Esophagus squamous epithelium (tissue), 4 donors: Measurements from ENCODE around the gene ASB18.

ENCODE experiments used
- POLR2A ChIP-seq, 4 donors: fragments of 450-650 bp; IDR thresholded peaks; one replicate each; pipeline ENCODE4 v1.6.1; 2017; ENCODE audit warnings: antibody characterized with exemption in 4 of 4, mild to moderate bottlenecking in 4 of 4, moderate library complexity in 3 of 4
- TF ChIP-seq, protein P1 (sequence below), 6 experiments: fragments of 450-650 bp in 4 of 6; fragments of 200-600 bp in 2 of 6; sonication (generic) in 2 of 6; IDR thresholded peaks; one replicate each; pipeline ENCODE4 v1.5.1; 2016 to 2019; ENCODE audit warnings: antibody characterized with exemption in 6 of 6, mild to moderate bottlenecking in 4 of 6, moderate library complexity in 4 of 6

DNA sequence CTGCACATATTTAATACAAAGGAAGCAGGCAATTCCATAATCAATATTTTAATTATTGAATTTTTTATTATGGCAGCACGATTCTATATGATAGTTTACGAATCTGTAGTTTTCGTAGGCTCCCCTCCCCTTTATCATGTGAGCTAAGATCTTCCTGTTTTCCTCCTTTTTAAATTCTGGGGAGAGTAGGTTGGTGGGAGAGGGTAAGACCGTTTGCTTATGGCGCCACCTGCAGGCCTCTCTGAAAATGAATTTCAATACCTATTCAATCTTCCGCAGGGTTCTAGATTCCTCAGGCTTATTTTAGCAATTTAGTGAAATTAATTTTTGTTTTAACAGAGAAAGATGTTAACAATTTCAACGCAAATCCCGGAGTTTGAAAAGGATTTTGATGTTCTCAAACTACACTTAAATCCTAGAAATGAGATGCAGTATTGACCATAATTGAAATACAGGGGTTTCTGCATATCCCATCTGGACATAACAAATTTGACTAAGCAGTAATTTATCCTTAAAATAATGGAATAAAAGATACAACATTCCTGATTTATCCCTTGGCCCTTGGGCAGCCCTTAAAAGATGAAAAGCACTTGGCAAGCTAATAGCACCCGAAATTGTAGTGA lies 83.3 kb downstream of the ASB18 start:
- TF ChIP-seq, protein P1, sequence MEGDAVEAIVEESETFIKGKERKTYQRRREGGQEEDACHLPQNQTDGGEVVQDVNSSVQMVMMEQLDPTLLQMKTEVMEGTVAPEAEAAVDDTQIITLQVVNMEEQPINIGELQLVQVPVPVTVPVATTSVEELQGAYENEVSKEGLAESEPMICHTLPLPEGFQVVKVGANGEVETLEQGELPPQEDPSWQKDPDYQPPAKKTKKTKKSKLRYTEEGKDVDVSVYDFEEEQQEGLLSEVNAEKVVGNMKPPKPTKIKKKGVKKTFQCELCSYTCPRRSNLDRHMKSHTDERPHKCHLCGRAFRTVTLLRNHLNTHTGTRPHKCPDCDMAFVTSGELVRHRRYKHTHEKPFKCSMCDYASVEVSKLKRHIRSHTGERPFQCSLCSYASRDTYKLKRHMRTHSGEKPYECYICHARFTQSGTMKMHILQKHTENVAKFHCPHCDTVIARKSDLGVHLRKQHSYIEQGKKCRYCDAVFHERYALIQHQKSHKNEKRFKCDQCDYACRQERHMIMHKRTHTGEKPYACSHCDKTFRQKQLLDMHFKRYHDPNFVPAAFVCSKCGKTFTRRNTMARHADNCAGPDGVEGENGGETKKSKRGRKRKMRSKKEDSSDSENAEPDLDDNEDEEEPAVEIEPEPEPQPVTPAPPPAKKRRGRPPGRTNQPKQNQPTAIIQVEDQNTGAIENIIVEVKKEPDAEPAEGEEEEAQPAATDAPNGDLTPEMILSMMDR (IDR thresholded peaks at IDR 0.05): peak in 5 of 6 experiments; percentile 44 to 74 (median 64)
- TF ChIP-seq POLR2A (IDR thresholded peaks at IDR 0.05): no peak
